IMR-90 (cell line): ENCODE results near the gene CRYAA.

ENCODE experiments used
- CEBPB ChIP-seq: IDR thresholded peaks from 2 replicates; pipeline ENCODE4 v1.6.1; 2012; ENCODE audit warnings: low read depth, low read length, improper control_type of control experiment
- CHD1 ChIP-seq: IDR thresholded peaks from 2 replicates; pipeline ENCODE4 v1.6.1; 2012; ENCODE audit warnings: low read depth, low read length, improper control_type of control experiment
- RAD21 ChIP-seq: IDR thresholded peaks from 2 replicates; pipeline ENCODE4 v1.6.1; 2012; ENCODE audit warnings: low read length, improper control_type of control experiment
- SMC3 ChIP-seq: fragments of 150-350 bp; IDR thresholded peaks from 2 replicates; pipeline ENCODE4 v1.6.1; 2016; ENCODE audit warnings: low read depth, mild to moderate bottlenecking, antibody characterized with exemption, low read length, moderate library complexity
- TF ChIP-seq, protein P1 (sequence below): conservative IDR thresholded peaks from 2 replicates; pipeline ENCODE4 v1.5.1; 2012; ENCODE audit warnings: mild to moderate bottlenecking, low read depth, low read length, improper control_type of control experiment
- TF ChIP-seq, protein P2 (sequence below): fragments of 150-350 bp; IDR thresholded peaks from 2 replicates; pipeline ENCODE4 v1.6.1; 2017; ENCODE audit warnings: mild to moderate bottlenecking, antibody characterized with exemption, low read length, low read depth
- TF ChIP-seq, protein P3 (sequence below): fragments of 150-350 bp; IDR thresholded peaks from 2 replicates; pipeline ENCODE4 v1.6.1; 2016; ENCODE audit warnings: low read depth, mild to moderate bottlenecking, low read length, moderate library complexity, borderline replicate concordance

DNA sequence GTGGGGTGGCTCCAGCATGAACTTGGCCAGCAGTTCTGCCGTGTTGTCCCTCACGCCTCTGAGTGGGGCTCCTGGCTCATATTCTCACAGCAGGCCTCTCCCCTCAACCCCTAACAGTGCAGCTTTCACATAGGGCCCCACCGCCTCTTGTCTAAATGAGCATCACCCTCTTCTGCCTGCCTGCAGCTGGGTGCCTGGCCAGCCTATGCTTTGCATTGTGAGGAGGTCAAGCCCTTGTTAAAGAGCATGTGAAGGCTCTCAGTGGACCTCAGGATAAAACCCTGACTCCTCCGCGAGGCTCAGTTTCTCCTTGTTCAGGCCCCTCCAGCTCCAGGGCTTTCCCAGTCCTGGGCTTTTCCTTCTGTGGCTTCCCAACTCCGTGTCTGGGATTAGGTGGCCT is 34.8 kb downstream of the CRYAA start:
- TF ChIP-seq, protein P1, sequence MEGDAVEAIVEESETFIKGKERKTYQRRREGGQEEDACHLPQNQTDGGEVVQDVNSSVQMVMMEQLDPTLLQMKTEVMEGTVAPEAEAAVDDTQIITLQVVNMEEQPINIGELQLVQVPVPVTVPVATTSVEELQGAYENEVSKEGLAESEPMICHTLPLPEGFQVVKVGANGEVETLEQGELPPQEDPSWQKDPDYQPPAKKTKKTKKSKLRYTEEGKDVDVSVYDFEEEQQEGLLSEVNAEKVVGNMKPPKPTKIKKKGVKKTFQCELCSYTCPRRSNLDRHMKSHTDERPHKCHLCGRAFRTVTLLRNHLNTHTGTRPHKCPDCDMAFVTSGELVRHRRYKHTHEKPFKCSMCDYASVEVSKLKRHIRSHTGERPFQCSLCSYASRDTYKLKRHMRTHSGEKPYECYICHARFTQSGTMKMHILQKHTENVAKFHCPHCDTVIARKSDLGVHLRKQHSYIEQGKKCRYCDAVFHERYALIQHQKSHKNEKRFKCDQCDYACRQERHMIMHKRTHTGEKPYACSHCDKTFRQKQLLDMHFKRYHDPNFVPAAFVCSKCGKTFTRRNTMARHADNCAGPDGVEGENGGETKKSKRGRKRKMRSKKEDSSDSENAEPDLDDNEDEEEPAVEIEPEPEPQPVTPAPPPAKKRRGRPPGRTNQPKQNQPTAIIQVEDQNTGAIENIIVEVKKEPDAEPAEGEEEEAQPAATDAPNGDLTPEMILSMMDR: no peak
- TF ChIP-seq SMC3: no peak
- TF ChIP-seq, protein P2, sequence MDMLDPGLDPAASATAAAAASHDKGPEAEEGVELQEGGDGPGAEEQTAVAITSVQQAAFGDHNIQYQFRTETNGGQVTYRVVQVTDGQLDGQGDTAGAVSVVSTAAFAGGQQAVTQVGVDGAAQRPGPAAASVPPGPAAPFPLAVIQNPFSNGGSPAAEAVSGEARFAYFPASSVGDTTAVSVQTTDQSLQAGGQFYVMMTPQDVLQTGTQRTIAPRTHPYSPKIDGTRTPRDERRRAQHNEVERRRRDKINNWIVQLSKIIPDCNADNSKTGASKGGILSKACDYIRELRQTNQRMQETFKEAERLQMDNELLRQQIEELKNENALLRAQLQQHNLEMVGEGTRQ: no peak
- TF ChIP-seq RAD21: no peak
- TF ChIP-seq CEBPB: no peak
- no peak for TF ChIP-seq CHD1
- TF ChIP-seq, protein P3, sequence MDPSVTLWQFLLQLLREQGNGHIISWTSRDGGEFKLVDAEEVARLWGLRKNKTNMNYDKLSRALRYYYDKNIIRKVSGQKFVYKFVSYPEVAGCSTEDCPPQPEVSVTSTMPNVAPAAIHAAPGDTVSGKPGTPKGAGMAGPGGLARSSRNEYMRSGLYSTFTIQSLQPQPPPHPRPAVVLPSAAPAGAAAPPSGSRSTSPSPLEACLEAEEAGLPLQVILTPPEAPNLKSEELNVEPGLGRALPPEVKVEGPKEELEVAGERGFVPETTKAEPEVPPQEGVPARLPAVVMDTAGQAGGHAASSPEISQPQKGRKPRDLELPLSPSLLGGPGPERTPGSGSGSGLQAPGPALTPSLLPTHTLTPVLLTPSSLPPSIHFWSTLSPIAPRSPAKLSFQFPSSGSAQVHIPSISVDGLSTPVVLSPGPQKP: no peak
